GM21515 (cell line): ENCODE data around the gene TMEM45A.

ENCODE experiments used
- ATAC-seq: cut with Tn5 transposase; IDR thresholded peaks from one replicate; pipeline ENCODE4 v1.9.1; 2021; ENCODE audit not compliant: unreplicated experiment

The TMEM45A gene

DNA sequence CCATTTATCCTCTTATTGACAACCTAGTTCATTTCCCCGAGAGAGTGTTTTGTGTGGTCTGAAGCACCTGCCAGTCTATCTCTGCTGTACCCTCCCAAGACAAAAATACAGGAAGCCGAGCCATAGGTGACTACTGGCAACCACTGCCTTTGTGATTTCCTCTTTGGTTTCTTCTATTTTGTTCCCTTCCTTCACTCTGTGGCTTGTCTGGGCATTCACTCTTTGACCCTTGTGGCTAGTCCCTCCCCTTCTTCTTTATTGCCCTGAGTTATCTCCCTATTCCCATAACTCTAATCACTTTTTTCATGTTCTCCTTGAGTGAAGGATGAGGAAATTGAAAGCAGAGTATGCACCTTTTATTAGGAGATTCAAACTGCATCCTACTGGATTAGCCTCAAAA, 116.9 kb downstream of the TMEM45A start, which contains the start of gene ADGRG7:
Gene ADGRG7 (plus strand): TSS at position 297 of the 400 bp plus-strand sequence. CDS start 256 bp downstream, outside the sequence.
- no peak for ATAC-seq

DNA sequence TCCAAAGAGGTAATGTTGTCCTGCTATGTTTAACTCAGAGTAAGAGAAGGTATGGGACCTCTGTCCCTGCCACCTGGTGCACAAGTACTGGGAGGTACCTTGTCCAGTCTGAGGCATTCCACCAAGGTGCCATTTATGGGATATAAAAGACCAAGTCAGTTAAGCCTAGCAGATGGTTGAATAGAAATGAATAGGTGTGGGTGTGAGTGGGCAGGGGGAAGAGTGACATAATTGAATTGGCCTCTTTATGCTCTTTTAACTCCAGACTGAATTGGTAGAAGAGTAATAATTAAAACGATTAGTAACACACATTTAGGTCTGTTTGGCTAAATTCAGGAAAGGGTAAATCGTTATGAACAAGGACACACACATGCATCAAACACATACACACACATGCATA, 117.5 kb downstream of the TMEM45A start:
- no peak for ATAC-seq

DNA sequence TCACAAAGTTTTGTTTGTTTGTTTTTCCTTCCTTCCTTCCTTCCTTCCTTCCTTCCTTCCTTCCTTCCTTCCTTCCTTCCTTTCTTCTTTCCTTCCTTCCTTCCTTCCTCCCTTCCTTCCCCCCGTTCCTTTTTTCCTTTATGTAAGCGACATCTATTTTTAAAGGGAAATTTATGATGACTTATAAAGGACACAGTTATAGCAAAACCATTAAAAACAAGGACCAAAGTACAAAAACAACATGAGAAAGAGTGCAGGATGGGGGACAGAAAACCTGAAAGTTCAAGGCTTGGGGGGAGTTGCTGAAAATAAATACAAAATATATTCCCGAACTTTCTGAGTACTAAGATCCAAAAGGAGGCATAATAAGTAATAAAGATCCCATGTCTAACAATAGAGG, 118.8 kb downstream of the TMEM45A start:
- no peak for ATAC-seq

DNA sequence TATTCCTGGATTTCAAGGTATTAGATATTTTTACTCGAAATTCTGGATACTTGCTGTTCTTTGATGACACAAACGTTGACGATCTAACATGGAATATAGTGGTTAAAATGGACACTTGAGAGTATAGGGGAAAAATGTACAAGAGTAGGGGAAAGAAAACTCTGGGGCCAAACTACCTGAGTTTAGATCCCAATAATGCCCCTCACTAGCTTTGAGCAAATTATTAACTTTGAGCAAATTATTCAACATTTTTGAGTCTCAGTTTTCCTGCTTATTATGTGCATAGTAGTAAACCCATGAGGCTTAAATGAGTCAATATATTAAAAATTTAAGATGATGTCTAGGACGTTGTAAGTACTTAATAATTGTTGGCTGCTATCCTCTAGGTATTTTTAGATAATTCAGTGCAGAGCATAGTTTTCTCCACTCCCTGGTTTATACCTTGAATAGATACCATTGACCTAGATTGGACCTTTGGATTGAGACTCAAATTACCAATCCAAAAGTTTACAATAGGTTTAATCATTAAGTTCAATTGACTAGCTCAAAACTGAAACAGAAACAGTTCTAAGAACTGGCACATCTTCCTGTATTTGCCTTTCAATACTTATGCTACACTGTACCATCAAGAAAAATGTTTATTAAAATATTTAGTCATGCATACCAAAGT, 121.4 kb downstream of the TMEM45A start:
- ATAC-seq = no peak

DNA sequence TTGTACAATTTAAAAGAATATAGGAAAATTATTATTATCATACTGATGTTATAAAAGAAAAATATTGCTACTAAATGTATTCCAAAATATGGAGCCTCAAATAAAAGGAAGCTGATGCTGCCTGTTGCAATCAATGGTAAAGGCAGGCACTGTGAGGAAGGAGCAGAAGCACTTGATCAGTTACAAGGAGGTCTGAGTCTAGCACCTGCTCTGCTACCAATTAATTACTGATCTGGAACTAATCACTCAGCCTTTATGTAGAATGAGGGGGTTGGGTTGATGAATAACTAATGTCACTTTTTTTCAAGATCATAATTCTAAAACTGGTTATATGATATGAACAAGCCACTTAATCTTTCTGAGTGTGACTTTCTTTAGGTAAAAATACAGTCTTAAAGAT, 122.5 kb downstream of the TMEM45A start:
- no peak for ATAC-seq

DNA sequence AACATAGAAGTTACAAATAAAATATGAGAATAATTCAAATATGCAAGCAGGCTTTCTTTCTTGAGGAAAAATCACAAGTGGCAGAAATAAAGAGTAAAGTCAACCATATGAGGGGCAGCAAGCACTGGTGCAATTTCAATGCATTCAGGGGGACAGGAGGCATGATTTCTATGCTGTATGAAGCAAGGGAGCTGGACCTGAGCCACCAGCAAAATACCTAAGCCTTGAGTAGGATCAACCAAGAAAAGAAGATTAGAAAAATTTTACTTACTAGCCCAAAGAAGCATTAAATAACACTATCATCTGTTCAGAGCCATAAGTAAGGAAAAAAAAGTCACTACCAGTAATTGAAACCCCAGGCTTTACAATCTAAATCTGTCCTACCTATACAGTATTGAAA, 123.3 kb downstream of the TMEM45A start:
- no peak for ATAC-seq

DNA sequence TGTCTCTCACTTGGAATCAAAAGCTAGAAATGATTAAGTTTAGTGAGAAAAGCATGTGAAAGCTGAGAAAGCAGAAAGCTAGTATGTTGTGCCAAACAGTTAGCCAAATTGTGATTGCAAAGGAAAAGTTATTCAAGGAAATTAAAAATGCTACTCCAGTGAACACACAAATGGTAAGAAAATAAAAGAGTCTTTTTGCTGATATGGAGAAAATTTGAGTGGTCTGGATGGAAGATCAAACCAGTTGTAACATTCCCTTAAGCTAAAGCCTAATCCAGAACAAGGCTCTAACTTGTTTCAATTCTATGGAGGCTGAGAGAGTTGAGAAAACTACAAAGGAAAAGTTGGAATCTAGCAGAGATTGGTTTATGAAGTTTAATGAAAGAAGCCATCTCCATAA, 128.8 kb downstream of the TMEM45A start:
- no peak for ATAC-seq
